ENCODE measurements around the gene DOCK4.
A peak's percentile ranks its signal among the peaks of the same experiment; 100 is the strongest.

Gene DOCK4

GRCh38 chr7:111750878-111751277 lies 455.3 kb downstream of the DOCK4 start:
- Mint-ChIP-seq H3K36me3 (ENCODE audit: low read depth) (peaks cover 44% of the 10 kb centered on the region), H3K4me3 (no peak overlapping the region), H3K27me3 (ENCODE audit: low read depth) (no peaks in the 10 kb centered on the region), H3K27ac (no peak overlapping the region), H3K4me1 (peaks cover 19% of the 10 kb centered on the region), H3K9me3 (peaks cover 3% of the 10 kb centered on the region)
- TF ChIP-seq, protein P1, sequence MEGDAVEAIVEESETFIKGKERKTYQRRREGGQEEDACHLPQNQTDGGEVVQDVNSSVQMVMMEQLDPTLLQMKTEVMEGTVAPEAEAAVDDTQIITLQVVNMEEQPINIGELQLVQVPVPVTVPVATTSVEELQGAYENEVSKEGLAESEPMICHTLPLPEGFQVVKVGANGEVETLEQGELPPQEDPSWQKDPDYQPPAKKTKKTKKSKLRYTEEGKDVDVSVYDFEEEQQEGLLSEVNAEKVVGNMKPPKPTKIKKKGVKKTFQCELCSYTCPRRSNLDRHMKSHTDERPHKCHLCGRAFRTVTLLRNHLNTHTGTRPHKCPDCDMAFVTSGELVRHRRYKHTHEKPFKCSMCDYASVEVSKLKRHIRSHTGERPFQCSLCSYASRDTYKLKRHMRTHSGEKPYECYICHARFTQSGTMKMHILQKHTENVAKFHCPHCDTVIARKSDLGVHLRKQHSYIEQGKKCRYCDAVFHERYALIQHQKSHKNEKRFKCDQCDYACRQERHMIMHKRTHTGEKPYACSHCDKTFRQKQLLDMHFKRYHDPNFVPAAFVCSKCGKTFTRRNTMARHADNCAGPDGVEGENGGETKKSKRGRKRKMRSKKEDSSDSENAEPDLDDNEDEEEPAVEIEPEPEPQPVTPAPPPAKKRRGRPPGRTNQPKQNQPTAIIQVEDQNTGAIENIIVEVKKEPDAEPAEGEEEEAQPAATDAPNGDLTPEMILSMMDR (IDR thresholded peaks at IDR 0.05; ENCODE audit: unreplicated experiment in 3 of 3) = no peak

- Mint-ChIP-seq H3K36me3 (ENCODE audit: low read depth) (peaks cover 45% of the 10 kb centered on the region), H3K4me1 (peaks cover 13% of the 10 kb centered on the region), H3K9me3 (peaks cover 3% of the 10 kb centered on the region), H3K27ac (no peak overlapping the region), H3K27me3 (ENCODE audit: low read depth) (no peaks in the 10 kb centered on the region), H3K4me3 (no peak overlapping the region)
- TF ChIP-seq, protein P1 (IDR thresholded peaks at IDR 0.05; ENCODE audit: unreplicated experiment in 3 of 3) = no peak
Measured at GRCh38 chr7:111750228-111750627, 456.0 kb downstream of the DOCK4 start.

DNA sequence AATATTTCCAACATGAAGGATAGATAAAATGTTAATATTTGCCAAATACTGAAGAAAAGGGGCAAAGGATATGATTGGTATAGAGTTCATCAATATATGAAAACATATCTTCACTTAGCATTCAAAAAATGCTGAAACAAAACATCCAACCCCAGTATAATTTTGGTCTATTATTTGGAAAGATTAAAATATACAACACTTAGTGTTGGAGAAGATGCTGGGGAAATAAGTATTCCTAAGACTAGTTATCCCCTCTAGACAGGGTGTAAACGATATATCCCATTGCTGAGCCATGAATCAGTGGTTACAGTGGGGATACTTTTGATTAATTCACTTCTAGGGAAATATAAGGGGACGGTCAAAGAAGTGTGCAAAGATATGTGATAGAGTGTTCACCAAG lies 456.6 kb downstream of the DOCK4 start:
- TF ChIP-seq, protein P1 (IDR thresholded peaks at IDR 0.05; ENCODE audit: unreplicated experiment in 3 of 3) = no peak
- H3K27me3 Mint-ChIP-seq (ENCODE audit: low read depth) = no peaks in the 10 kb centered on the region
- H3K27ac Mint-ChIP-seq = no peak overlapping the region
- H3K36me3 Mint-ChIP-seq (ENCODE audit: low read depth) = peaks cover 51% of the 10 kb centered on the region
- peaks cover 15% of the 10 kb centered on the region for H3K4me1 Mint-ChIP-seq
- peaks cover 3% of the 10 kb centered on the region for H3K9me3 Mint-ChIP-seq
- no peak overlapping the region for H3K4me3 Mint-ChIP-seq

- Mint-ChIP-seq H3K36me3 (ENCODE audit: low read depth) (peaks cover 62% of the 10 kb centered on the region), H3K9me3 (peaks cover 3% of the 10 kb centered on the region), H3K27ac (no peak overlapping the region), H3K27me3 (ENCODE audit: low read depth) (no peaks in the 10 kb centered on the region), H3K4me1 (peaks cover 12% of the 10 kb centered on the region), H3K4me3 (no peak overlapping the region)
- TF ChIP-seq, protein P1 (IDR thresholded peaks at IDR 0.05; ENCODE audit: unreplicated experiment in 3 of 3) = no peak
Measured at GRCh38 chr7:111747718-111748117, 458.5 kb downstream of the DOCK4 start.

- peaks cover 3% of the 10 kb centered on the region for H3K9me3 Mint-ChIP-seq
- H3K4me1 Mint-ChIP-seq = peaks cover 12% of the 10 kb centered on the region
- H3K4me3 Mint-ChIP-seq = no peak overlapping the region
- TF ChIP-seq, protein P1 (IDR thresholded peaks at IDR 0.05; ENCODE audit: unreplicated experiment in 3 of 3) = no peak
- no peak overlapping the region for H3K27ac Mint-ChIP-seq
- H3K27me3 Mint-ChIP-seq (ENCODE audit: low read depth) = no peaks in the 10 kb centered on the region
- peaks cover 59% of the 10 kb centered on the region for H3K36me3 Mint-ChIP-seq (ENCODE audit: low read depth)
Measured at GRCh38 chr7:111746950-111747349, 459.2 kb downstream of the DOCK4 start.

GRCh38 chr7:111744501-111745155 lies 461.6 kb downstream of the DOCK4 start:
- H3K27ac Mint-ChIP-seq = peak overlapping the region; percentile 40 to 75 (median 47)
- no peaks in the 10 kb centered on the region for H3K27me3 Mint-ChIP-seq (ENCODE audit: low read depth)
- peaks cover 3% of the 10 kb centered on the region for H3K9me3 Mint-ChIP-seq
- H3K4me3 Mint-ChIP-seq = no peak overlapping the region
- peaks cover 49% of the 10 kb centered on the region for H3K36me3 Mint-ChIP-seq (ENCODE audit: low read depth)
- TF ChIP-seq, protein P1 (IDR thresholded peaks at IDR 0.05; ENCODE audit: unreplicated experiment in 3 of 3) = no peak
- peaks cover 12% of the 10 kb centered on the region for H3K4me1 Mint-ChIP-seq
